Stimulated activated CD8-positive, alpha-beta memory T cell treated with anti-CD3 and anti-CD28 coated beads, Interleukin-7, amount 100 ng/mL, for 1 hour (primary cell): Measurements from ENCODE around the gene GRIK3.
A peak's percentile ranks its signal among the peaks of the same experiment; 100 is the strongest.
"Not testable (repeated sequence)": the region's sequence is repeated elsewhere in the genome, so short reads cannot be mapped to it uniquely, and the experiment has no call there.

Experiments
- DNase-seq, 2 donors: peaks; one replicate each; pipeline ENCODE4 v3.0.0-alpha.2; 2020; ENCODE audit warnings: low read depth in 2 of 2

Gene GRIK3

DNA sequence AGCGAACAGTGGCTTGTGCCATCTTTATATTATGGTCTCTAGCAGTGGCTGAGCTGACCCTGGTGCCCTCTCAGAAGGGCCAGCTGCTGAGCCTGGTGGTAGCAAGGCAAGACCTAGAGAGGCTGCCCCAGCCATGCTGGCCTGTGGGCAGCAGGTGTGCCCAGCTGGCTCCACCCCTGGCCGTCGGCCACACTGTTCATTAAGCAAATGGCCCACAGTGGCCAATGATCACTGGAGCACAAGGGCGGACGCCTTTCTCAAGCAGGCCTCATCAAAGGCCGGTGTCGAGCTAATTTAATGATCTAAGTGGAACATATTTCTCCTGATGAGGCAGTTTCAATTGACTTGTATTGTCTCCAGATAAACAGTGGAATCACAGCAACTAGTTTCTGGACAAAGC is 89.4 kb downstream of the GRIK3 start:
- no peak for DNase-seq

DNA sequence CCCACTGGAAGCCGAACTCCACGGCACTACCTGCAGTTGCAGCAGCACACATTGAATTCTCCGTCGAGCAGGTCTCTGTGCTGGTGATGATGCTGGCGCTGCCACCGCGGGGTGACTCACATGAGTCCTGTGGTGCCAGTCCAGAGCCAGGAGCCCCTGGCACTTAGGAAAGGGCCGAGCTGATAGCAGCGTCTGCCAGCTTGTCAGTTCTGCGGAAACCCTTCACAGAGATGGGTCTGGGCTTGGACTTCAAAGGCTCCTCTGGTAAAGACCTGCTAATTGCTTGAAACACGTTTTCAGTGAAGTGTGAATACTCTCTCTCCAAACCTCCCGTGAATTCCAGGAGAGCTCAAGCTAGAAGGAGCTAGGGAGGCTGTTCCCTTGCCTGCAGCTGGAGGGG is 92.2 kb downstream of the GRIK3 start:
- DNase-seq = no peak

DNA sequence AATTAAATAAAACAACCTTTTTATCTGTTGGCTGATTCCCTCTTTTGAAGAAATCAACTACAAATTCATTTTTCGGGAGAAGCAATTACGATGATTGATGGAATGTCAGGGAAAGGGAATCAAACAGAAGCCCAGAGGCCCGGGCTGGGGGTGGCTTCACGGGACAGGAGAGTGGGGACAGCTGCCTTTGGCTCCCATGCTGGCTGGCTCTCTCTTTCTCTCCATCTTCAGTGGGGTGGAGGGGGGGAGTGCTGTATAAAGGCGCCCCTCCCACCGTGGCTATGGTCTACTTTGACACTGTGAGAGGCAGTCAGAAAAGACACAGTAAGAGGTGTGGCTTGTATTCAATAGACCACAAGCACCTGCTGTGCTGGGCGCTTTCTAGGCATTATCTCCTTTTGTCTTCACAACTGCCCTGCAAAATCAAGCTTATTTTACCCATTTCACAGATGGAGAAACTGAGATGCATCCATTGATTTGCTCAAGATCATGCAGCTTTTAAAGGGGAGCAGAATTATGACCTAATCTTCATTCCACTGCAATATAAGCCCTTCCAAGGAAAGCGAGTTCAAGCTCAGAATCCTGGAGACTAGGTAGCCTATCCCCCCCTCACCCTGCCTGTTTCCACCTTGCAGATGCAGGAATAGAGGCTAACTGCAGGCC is 92.9 kb downstream of the GRIK3 start:
- DNase-seq = no peak

DNA sequence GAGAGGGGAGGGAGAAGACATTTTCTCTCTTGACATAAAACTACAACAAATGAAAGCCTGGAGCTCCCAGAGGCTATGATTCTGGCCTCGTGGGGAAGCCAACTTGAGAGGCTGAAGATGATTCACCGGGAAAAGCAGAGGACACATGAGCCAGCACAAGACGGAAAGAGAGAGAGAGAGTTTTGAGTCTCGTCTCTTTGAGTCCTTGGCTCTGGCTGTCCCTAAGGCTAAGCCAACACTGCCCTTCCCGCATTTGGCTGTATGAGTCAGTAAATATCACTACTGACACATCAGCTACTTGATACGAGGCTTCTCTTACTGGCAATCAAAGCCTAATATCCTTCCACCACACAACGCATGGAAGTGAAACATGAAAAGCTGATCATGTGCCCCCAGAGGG is 95.5 kb downstream of the GRIK3 start:
- DNase-seq = no peak

DNA sequence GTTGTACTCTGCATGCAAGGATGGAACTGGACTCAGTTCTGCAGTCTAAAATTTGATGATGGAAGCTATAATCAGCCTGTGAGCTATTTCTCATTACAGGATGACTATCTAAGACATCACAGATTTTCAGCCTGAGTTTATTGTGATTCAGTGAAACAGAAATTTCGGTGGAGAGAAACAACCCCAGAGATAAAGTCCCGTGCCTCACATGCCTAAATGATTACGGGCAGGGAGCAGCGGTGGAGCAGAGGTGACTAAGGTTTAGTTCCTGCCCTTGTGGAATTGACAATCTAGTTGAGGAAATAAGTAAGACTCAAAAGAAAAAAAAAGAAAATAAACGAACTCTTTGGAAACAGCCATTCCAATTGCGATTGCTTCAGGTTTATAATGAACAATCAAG is 96.9 kb downstream of the GRIK3 start:
- DNase-seq = no peak

DNA sequence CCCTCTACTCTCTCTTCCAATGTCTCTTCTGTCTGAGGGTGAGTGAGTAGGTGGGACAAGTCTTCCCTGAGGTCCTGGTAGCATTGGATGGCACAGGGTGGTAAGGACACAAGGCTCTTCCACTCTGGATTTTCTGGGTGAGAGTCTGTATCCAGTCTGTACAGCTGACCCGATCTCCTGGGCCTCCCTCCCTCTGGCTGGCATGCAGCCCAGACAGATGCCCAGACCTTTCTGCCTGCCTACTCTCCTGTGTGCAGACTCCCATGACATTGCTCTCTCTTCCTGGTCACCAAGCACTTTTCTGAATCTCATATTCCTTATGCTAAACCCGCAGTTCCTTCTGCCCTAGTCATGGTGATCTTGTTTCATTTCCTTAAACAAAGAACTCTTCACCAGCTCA is 100.3 kb downstream of the GRIK3 start:
- no peak for DNase-seq

DNA sequence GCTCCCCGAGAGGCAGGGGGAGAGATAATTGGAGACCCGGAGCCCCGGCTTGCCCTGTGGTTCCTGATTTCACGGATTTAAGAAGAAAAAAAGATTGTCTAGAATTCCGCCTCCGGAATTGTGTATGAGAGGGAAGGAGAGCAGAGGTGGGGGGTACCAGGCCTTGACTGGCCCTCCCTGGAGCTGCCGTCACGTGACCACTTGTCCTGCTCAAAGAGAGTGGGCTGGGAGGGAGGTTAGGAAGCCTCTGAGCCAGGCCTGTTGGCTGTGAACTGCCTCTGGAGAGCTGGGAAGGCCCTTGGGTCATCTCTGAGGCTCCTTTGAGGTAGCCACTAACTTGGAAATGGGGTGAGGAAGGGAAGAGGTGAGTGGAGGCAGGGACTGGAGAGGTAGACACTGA is 106.5 kb downstream of the GRIK3 start:
- no peak for DNase-seq

DNA sequence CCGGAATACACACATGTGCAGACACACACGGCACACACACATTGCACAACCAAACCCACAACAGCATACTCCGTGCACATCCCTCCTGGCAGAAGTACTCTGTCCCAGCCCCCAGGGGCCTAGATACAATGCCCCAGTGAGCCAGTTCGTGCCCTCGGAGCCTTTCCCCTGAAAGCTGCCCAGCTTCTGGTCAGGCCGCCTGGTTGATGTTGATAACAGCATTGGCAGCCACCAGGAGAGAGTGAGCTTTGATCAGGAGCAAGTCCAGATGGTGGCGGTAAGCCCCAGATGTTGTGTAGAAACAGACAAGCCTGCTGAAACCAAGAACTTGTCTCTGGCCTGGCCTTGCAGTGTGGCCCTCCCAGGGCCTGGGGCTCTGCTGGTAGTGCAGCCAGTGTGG is 109.1 kb downstream of the GRIK3 start:
- DNase-seq = no peak

DNA sequence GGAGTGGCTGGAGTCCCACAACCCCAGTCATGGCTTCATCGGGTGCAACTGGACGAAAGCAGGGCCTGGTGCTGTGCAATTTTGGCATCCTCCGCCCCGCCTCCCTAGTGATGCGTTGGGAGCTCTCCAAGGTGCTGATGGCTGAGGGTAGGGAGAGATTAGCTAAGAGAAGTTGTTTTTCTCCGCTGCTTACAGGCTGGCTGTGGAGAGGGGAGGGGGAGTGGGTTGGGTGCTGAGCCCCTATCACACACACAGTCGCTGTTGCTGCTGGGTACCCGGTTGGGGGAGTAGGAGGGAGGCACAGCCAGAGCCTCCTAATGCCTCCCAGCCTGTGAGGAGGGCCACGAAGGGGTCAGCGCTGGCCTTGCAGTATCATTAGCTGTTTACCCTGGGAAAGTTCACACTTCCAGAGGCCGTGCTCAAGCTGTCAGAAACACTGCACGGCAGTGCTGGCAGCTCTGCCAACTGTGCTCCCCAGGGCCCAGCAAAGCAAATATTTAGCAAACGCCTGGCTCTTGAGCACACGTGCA is 110.0 kb downstream of the GRIK3 start:
- DNase-seq = peak in 1 of 2 donors; percentile 3

DNA sequence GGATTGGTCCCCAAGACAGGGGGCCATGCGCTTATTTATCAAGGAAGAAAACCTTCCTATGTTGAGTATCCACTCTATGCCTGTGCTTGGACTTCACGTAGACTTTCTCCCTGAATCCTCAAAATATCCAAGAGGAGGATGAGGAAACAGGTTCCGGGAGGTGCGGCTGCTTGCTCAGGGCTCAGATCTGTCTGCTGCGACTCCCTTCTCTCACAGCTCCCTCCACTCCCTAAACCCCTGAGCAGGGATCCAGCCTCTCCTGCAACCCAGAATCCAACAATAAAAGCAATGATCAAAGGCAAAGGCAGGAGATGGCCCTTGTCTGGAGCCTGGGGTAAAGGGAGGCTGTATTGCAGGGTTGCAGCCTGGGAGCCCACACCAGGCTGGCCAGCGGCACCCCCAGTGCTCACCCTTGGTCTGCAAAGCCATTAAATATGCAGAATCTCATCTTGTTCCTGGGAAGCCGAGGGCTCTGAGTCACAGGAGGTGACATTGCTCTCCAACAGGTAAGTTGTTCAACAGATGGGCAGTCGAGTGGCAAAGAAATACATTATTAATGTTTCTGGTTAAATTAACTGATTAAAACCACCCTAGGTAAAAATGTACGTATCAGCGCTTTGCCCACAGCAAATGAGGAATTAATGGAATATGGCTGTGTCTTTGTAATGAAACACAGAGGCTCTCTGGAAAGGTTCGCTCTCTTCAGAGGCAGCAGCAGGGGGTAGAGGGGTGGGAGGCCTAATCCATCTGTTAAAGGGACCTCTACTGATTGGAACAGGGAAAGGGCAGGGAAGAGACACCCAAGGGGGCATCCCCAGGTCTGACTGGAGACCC is 111.5 kb downstream of the GRIK3 start:
- no peak for DNase-seq

DNA sequence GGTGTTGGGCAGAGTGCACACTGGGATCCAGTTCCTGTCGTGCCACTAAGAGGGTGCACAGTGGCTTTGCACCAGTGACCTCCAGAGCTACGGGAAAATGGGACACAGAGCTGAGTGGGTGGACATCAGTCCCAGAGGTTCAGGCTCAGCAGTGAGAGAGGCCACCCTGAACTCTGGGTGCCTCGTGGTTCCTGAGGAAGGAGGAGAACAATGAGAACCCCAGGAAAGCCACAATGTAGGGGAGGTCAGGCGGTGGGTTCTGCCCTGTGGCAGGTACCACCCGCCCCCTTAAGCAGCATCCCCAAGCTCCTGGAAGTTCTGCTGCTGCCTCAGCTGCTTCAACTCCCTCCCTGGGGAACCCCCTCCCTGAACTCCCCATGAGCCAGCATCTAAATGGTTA is 112.2 kb downstream of the GRIK3 start:
- DNase-seq = no peak

DNA sequence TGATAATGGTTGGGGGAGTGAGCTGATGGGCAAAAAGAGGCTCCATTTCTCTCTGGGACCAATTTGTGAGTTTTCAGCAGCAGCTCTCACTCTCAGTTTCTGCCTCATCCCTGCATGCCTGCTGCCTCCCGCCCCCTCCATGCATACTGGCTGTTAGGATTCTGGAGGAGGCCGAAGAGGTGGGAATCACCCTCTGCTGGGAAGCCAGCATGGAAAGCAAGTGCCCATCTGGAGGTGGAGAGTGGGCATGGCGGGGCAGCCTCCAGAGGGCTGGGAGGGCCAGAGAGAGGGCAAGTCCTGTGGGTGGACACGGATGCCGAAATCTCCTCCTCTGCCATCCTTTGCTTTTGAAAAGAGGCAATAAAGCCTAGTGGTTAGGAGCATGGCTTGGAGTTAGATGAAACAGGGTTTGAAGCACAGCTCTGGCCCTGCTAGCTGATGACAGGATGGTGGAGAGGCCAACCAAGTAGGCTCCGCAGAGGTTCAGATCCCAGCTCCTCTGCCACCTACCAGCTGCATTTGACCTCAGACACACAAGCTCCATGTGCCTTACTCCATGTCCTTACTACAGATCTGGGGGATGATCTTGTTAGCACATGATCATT is 113.4 kb downstream of the GRIK3 start:
- no peak for DNase-seq

DNA sequence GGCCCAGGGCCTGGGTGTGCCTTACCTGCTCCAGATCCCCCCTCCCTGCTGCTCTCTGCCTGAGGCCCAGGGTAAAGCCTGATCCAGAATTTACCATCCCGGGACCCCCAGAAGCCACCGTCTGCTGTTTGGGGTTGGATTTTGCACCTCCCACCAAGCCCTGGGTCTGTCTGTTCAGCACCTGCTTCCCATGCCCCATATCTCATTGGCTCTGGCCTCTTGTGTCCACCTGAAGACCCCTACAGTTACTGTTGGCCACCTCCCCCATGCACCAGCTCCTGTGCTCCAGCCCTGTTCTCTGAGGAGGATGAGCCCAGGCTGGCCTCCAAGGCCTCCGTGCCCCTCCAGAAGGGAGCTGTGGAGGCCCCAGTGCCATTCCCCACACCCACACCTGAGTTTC is 113.9 kb downstream of the GRIK3 start:
- no peak for DNase-seq

DNA sequence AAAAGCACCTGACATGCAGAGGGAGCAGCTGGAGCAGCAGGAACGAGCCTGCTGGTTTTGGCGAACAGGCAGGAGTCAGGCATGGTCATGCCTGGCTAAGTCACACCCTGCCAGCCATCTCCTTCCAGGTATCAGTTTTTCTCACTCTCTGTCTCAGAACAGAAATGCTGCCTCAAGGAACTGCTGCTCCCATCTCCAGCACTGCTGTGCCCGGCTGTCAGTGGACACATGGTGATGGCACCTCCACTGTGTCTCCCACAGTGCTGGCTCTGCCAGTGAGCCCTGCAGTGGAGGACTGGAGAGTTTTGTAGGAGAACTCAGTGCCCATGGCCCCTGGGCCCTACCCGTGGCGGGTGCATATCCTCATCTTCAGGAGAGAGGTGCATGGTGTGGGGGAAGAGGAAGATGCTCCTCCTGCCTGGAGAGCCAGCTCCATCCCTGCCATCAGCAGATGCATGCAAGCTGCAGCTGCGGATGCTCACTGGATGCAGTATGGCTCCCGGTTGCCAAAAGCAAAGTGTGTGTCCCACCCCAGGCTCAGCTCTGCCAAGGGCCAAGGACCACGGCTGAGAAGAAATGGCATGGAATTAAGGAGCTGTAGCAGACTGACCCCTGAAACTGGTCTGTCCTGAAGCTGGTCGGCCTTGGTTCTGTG is 114.7 kb downstream of the GRIK3 start:
- DNase-seq = no peak

DNA sequence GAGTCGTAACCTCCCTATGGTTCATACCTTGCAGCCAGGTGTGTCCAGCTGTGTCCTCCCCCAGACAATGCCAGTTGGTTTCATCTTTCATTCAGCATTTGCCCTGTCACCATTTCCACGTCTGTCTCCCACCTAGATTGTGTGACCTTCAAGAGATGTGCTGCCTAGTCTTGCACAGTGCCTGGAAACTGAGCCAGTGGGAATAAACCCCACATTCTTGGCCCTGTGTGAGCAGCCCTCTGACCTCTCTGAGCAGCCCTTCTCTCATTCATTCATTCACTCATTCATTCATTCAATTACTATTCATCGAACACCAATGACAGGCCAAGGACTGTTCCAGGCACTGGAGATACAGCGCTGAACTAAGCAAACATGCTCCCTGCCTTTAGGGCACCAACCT is 115.7 kb downstream of the GRIK3 start:
- DNase-seq = no peak

DNA sequence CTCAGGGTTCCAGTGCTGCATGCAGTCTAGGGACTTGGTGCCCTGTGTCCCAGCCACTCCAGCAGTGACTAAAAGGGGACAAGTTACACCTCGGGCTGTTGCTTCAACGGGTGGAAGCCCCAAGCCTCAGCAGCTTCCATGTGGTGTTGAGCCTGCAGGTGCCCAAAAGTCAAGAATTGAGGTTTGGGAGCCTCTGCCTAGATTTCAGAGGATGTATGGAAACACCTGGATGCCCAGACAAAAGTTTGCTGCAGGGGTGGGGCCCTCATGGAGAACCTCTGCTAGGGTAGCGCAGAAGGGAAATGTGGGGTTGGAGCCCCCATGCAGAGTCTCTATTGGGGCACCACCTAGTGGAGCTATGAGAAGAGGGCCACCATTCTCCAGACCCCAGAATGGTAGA is 117.8 kb downstream of the GRIK3 start:
- DNase-seq = not testable (repeated sequence)

DNA sequence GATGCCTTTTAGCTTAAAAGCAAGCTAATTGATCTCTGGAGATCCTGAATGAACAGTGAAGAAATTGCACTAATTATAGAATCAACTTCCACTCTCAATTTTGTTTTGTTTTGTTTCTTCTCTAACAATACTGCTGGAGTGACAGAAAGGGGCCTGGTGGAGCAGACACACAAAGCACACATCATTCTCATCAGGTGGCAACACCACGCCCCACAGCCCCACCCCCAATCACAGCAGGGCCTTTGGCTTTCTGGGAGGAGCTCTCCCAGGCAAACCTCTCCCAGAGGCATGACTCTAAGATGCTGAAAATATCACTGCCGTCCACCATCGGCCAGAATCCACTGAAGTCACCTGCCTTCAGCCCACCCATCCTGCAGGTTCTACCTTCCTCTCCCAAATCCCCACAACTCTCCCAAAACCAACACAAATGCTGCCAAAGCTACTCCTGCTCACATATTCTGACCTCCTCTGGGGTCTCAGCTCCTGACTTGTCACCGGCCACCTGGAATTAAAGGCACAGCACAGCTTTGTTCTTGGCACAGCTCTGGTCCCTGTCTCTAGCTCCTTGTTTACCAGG is 120.7 kb downstream of the GRIK3 start:
- DNase-seq = no peak

DNA sequence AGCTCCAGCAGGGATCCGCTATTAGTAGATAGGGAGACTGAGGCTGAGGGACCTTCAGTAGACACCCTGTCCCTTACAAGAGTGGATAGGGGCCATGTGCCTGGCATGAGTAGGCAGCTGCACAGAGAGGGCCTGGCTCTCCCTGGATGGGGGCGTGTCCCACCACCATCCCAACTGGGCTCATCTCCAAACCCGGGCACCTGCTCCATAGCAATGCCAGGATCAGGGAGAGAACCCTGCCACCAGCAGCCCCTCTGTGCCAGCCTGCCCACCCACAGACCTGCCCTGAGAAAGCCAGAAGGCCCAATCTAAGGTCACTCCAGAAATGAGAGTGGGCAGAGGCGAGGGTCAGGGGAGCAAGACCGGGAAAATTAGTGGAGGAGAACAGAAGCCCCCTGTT is 121.3 kb downstream of the GRIK3 start:
- no peak for DNase-seq

DNA sequence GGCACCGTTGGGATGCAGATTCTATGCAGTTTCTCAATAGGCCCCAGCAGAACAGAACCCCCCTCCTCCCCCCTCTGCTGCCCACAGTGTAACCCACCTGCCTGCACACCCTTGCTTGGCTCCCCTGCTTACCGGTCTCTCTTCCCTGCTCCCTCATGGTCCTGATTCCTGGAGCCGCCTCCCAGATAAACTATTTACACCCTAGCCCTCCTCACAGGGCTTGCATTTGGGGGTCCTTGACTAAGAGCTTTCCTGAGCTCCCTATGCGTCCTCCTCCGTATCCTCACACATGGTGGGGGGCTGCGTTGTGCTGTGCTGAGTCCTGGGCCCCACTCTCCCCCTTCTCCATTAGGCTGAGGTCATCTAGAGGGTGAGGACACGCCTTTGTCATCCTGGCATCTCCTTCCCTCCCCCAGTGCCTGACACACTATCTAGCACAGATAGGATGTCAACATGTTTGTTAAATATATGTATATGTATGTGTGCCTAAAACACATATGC is 121.9 kb downstream of the GRIK3 start:
- DNase-seq = no peak

DNA sequence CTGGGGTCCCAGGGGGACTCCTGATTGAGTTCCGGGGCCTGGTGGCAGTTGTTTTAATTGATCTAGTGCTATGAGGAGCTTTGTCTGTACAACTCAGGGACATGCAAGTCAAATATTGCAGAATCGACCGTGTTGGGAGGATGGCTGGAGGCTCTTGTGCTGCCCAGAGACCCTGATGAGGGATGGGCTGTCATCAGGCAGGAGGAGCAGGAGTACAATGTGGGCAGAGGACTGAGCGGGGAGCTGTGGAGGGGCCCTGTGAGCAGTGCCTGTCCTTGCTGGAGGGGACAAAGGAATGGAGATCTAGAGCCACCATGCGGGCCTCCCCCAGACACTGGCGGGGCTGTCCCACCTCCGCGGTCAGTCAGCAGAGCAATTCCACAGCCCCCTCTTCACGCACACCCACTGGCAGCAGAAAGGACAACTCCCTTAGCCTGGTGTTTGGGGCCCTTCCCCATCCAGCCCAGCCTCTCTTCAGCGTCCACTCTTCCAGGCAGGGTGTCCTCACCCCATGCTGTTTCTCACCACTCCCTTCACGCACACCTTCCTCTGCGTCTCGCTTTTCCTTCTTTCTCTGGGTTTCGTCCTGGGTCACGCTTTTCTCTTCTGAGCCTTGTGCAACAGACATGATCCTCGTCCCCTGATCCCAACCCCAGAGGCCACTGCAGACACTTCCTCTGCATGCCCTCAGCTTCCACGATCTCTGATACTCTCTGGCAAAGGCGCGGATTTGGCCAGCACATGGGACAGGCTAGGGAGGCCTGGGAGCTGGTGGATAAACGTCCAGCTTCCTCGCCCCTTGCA is 122.6 kb downstream of the GRIK3 start:
- DNase-seq = no peak
